Cardiac atrium fibroblast (primary cell): ENCODE measurements around the gene KIF13A. TPM values are rescaled to one million over a fixed set of nuclear protein-coding genes. Genes with fewer than 3 reads are reported as not detected.

ENCODE experiments used
- total RNA-seq: library from RNA; depleted of rRNA; stranded (reverse); fragments of >200 nt; gene quantifications from 2 replicates; pipeline ENCODE4 v1.2.3, GENCODE V29; 2015

Gene KIF13A
- total RNA-seq, result 13.5 and 19.1 TPM in 2 replicates

GRCh38 chr6:17987447-17987696 is at the start of gene KIF13A:
TSS of gene KIF13A (minus strand) at chr6:17987635. CDS start at chr6:17987463, 172 bp downstream.

Other genes starting within 250 kb of the KIF13A start
- gene NHLRC1, start 135.0 kb upstream of the KIF13A start, total RNA-seq, result 1.9 and 2.2 TPM in 2 replicates
- gene TPMT, start 167.4 kb upstream of the KIF13A start, total RNA-seq, result 4.7 and 7.6 TPM in 2 replicates
- gene KDM1B, start 167.8 kb upstream of the KIF13A start, total RNA-seq, result 4.3 and 7.0 TPM in 2 replicates